Measurements from ENCODE around the gene IL13RA1.

DNA sequence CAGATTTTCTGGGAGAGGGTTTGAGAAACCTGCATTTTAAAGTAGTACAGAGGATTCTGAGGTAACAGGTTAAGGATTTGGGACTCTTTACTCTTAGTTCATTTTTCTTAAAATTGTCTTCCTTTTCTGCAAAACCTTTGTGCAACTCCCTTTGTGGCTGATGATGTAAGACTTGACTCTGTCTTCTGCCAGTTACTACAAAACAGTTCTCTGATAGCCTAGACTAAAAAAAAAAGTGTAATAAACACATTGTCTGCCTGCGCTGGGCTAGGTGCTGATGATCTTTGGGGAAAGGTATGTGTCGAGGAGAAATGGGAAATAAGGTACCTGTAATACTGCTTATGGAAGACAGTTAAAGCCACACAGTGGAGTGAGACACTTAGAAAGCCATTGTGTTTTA, 28.7 kb downstream of the IL13RA1 start:
- TF ChIP-seq, protein P1, sequence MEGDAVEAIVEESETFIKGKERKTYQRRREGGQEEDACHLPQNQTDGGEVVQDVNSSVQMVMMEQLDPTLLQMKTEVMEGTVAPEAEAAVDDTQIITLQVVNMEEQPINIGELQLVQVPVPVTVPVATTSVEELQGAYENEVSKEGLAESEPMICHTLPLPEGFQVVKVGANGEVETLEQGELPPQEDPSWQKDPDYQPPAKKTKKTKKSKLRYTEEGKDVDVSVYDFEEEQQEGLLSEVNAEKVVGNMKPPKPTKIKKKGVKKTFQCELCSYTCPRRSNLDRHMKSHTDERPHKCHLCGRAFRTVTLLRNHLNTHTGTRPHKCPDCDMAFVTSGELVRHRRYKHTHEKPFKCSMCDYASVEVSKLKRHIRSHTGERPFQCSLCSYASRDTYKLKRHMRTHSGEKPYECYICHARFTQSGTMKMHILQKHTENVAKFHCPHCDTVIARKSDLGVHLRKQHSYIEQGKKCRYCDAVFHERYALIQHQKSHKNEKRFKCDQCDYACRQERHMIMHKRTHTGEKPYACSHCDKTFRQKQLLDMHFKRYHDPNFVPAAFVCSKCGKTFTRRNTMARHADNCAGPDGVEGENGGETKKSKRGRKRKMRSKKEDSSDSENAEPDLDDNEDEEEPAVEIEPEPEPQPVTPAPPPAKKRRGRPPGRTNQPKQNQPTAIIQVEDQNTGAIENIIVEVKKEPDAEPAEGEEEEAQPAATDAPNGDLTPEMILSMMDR (conservative IDR thresholded peaks at IDR 0.05; ENCODE audit: low read depth, low read length): no peak
- no peak for TF ChIP-seq EZH2 (IDR thresholded peaks at IDR 0.05; ENCODE audit: low read length, unreplicated experiment)

Data from PC-3 (cell line).